Measurements from ENCODE around the gene GOLGA6L2. TPM values are rescaled to one million over a fixed set of nuclear protein-coding genes. Genes with fewer than 3 reads are reported as not detected.

GOLGA6L2 gene
- total and polyA plus RNA-seq, 2 experiments from 2014 or later: not detected

DNA sequence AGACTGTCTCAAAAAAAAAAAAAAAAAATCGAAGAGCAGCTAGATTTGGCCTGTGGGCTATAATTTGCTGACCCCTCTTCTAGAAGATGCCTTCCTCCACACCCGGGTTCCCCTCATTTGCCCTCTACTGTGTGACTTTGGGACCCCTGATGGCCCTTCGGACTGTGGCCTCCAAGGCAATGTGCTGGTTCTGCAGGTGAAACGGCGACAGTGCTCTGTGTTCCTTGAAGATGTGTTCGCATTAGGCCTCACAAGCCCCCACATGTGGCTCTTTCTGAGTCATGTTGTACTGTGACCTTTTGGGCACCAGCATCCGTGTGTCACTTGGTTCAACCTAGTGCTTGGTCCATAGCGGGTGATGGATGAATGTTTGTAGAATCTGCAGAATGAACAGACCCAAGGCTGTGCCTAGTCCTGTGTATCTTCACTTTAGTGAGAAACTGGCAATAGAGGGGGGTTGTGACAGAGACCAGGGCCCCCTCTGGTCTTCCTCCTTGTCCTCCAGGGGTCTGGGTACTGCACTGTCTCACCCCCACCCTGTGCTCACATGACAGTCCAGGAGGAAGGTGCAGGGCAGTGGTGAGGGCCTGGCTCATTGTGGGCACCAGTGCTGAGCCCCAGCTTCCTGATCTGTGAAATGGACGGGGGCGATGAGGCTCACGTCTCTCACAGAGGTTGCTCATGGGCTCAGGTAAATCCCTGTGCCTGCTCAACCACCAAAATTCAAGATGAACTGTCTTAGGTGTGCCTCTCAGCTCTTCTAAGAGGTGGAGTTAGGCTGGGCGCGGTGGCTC lies 22.7 kb downstream of the GOLGA6L2 start:
- H3K4me2 ChIP-seq: no peak overlapping the region
- H3K27me3 ChIP-seq: no peaks in the 10 kb centered on the region
- H3K27ac ChIP-seq: no peak overlapping the region
- H3K9me2 ChIP-seq (replicated peaks; ENCODE audit: insufficient read depth): no peaks in the 10 kb centered on the region
- no peak overlapping the region for H2AFZ ChIP-seq
- peaks cover 4% of the 10 kb centered on the region for H3K4me1 ChIP-seq (ENCODE audit: insufficient read depth)
- H3K79me2 ChIP-seq: no peaks in the 10 kb centered on the region
- TF ChIP-seq, protein P1, sequence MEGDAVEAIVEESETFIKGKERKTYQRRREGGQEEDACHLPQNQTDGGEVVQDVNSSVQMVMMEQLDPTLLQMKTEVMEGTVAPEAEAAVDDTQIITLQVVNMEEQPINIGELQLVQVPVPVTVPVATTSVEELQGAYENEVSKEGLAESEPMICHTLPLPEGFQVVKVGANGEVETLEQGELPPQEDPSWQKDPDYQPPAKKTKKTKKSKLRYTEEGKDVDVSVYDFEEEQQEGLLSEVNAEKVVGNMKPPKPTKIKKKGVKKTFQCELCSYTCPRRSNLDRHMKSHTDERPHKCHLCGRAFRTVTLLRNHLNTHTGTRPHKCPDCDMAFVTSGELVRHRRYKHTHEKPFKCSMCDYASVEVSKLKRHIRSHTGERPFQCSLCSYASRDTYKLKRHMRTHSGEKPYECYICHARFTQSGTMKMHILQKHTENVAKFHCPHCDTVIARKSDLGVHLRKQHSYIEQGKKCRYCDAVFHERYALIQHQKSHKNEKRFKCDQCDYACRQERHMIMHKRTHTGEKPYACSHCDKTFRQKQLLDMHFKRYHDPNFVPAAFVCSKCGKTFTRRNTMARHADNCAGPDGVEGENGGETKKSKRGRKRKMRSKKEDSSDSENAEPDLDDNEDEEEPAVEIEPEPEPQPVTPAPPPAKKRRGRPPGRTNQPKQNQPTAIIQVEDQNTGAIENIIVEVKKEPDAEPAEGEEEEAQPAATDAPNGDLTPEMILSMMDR (IDR thresholded peaks at IDR 0.05; ENCODE audit: poor library complexity): no peak
- TF ChIP-seq EZH2phosphoT487 (IDR thresholded peaks at IDR 0.05; ENCODE audit: low read depth, severe bottlenecking, unreplicated experiment): no peak
- no peaks in the 10 kb centered on the region for H4K20me1 ChIP-seq (ENCODE audit: insufficient read depth, poor library complexity, severe bottlenecking)
- 89% methylated on average over 13 of the region's 13 CpGs for WGBS (ENCODE audit: low lambda C conversion rate, missing lambda C conversion rate)
- no peak overlapping the region for H3K4me3 ChIP-seq
- no peak for DNase-seq (ENCODE audit: low spot score)
- H3K36me3 ChIP-seq (replicated peaks; ENCODE audit: insufficient read depth, low read depth): no peaks in the 10 kb centered on the region
- H3K9me3 ChIP-seq (ENCODE audit: low read depth): no peaks in the 10 kb centered on the region

DNA sequence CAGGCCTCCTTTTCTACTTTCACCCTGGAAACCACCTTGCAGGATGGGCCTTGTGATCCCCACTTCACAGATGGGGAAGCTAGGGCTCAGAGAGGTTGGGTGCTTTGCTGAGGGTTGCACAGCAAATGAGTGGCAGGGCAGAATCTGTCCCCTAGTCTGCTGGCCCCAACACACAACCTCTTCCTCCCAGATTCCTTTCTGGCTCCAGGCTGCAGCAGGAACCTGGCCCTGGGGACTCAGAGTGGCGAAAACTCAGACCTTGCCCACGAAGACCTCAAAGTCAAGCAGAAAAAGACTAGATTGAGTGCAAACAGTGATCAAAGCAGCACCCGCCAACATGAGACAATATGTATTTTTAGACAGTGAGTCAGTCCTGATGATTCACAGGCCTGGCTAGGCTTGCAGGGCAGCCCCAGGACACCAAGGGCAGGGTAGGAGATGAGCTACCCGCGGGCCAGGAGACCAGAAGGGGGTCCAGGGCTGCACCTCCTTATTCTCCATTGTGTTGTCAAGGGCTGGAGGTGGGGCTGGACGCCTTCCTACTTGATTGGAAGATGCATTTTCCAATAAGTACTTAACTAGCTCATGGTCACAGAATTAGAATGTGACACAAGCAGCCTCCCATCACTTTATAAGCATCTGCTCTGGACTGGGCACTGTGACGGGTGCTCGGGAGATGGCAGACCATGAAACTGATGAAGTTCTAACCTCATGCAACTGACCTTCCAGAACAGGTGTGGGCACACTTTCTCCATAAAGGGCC lies 23.9 kb downstream of the GOLGA6L2 start:
- Histone ChIP-seq H3K27ac (peak overlapping the region; percentile 58), H3K9me2 (replicated peaks; ENCODE audit: insufficient read depth) (no peaks in the 10 kb centered on the region), H3K4me2 (no peak overlapping the region), H3K79me2 (no peaks in the 10 kb centered on the region), H3K4me1 (ENCODE audit: insufficient read depth) (peaks cover 4% of the 10 kb centered on the region), H3K36me3 (replicated peaks; ENCODE audit: insufficient read depth, low read depth) (no peaks in the 10 kb centered on the region), H3K4me3 (no peak overlapping the region), H3K9me3 (ENCODE audit: low read depth) (no peaks in the 10 kb centered on the region), H2AFZ (no peak overlapping the region), H3K27me3 (no peaks in the 10 kb centered on the region), H4K20me1 (ENCODE audit: insufficient read depth, poor library complexity, severe bottlenecking) (no peaks in the 10 kb centered on the region)
- TF ChIP-seq EZH2 (IDR thresholded peaks at IDR 0.05; ENCODE audit: borderline replicate concordance) (no peak), EZH2phosphoT487 (IDR thresholded peaks at IDR 0.05; ENCODE audit: low read depth, severe bottlenecking, unreplicated experiment) (no peak)
- TF ChIP-seq, protein P1 (IDR thresholded peaks at IDR 0.05; ENCODE audit: poor library complexity): no peak
- DNase-seq (ENCODE audit: low spot score): no peak
- 61% methylated on average over 8 of the region's 8 CpGs for WGBS (ENCODE audit: low lambda C conversion rate, missing lambda C conversion rate)

DNA sequence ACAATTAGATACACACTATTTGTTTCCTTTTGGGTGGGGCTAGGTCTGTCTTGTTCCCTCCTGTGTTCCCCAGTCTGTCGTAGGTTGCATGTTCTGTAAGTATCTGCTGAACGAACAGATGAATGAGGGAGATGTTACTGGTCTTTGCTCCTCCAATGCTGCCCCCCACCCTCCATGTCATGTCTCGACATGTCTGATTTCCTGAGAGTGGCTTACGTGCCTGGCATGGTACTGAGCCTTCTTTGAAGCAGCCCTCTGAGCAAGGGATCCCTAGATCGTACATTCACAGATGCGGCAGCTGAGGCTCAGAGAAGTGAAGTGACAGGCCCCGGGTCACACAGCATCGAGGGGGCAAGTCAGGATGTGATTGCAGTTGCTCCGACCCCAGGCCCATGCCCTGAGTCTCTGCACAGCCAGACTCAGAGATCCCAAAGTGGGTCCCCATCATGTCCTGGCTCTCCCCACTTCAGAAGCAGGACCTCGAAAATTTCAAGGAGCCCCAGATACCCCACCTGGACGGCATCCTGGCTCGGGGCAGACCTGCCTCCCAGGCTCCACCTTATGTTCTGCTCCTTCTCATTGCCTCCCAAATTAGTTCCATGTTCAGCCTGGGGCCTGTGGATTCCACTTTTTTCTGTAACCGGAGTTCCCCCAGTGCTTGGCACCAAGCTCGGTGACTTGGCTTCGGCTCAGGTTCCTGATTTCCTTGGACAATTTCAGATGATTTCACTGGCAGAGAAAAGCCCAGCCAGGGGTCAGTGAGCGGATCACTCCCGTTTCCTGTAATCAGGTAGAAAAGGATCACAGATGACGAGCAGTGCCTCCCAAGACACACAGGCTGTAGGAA lies 24.7 kb downstream of the GOLGA6L2 start:
- Histone ChIP-seq H3K36me3 (replicated peaks; ENCODE audit: insufficient read depth, low read depth) (no peaks in the 10 kb centered on the region), H3K79me2 (no peaks in the 10 kb centered on the region), H3K4me1 (ENCODE audit: insufficient read depth) (peaks cover 4% of the 10 kb centered on the region), H3K4me2 (no peak overlapping the region), H3K9me3 (ENCODE audit: low read depth) (no peaks in the 10 kb centered on the region), H3K4me3 (no peak overlapping the region), H3K9me2 (replicated peaks; ENCODE audit: insufficient read depth) (no peaks in the 10 kb centered on the region), H4K20me1 (ENCODE audit: insufficient read depth, poor library complexity, severe bottlenecking) (no peaks in the 10 kb centered on the region), H2AFZ (no peak overlapping the region), H3K27me3 (no peaks in the 10 kb centered on the region), H3K27ac (peak overlapping the region; percentile 58)
- no peak for TF ChIP-seq EZH2 (IDR thresholded peaks at IDR 0.05; ENCODE audit: borderline replicate concordance)
- TF ChIP-seq, protein P1 (IDR thresholded peaks at IDR 0.05; ENCODE audit: poor library complexity): no peak
- TF ChIP-seq EZH2phosphoT487 (IDR thresholded peaks at IDR 0.05; ENCODE audit: low read depth, severe bottlenecking, unreplicated experiment): no peak
- 85% methylated on average over 18 of the region's 18 CpGs for WGBS (ENCODE audit: low lambda C conversion rate, missing lambda C conversion rate)
- DNase-seq (ENCODE audit: low spot score): no peak
